HG02763 (cell line): ENCODE data around the gene METTL24.
"Not testable (repeated sequence)": the region's sequence is repeated elsewhere in the genome, so short reads cannot be mapped to it uniquely, and the experiment has no call there.

Experiments
- ATAC-seq: cut with Tn5 transposase; IDR thresholded peaks from one replicate; pipeline ENCODE4 v1.9.1; 2021; ENCODE audit warnings: mild to moderate bottlenecking, moderate library complexity; ENCODE audit not compliant: unreplicated experiment

Gene METTL24

GRCh38 chr6:110317189-110317588, 41.0 kb downstream of the METTL24 start:
- ATAC-seq = no peak

DNA sequence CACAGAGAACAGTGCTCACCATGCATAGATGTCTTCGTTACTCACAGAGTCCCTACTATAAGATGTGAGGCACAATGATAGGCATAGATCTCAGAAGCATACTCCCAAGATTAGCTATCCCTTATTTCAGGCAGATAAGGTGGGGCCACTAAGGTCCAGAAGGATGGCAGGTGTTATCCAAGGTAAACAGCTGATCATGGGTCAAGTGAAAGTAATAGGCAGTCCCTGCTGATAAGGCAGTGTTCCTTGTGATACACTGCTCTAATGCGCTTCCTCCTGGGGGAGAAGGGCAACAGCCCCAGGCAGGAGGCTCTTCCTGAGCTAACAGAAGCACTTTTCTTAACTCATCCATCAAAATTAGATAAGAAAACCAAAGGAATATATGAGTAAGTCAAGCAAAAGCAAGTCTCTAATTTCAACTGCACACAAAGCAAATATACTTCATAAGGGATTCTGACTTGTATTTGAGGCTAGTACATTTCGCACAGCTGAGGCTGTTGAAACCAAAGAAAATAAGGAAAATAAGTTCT, 42.2 kb downstream of the METTL24 start:
- ATAC-seq = no peak

DNA sequence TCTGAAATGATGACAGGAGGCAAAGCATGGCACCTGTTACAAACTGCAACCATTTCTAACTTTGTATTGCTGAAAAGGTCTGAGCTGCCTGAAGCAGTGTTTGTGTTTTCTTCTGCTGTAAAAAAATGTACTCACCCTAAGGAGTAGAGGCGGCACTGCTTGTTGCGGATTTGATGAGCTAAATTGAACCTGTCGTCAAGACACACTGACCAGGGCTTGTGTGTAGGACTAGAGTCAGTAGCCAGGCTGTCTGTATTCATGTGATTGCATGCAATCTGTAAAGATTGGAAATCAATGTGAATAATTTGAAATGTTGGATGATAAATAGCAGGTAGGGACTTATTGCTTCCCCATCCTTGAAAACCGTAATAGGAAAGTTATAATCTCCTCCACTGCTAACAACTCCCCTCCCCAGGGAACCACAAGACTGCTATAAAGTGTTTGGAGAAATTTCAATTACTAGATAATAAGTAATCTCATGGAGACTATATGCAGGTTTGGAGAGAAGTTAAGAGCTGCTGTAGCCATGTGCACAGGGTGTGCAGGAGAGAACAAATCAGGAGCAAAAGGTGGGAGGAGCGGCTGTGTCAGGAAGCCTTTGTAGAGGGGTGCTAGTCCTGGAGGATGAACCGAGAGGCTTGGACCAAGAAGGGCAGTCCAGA, 42.8 kb downstream of the METTL24 start:
- no peak for ATAC-seq

GRCh38 chr6:110310861-110311446, 47.2 kb downstream of the METTL24 start:
- no peak for ATAC-seq

GRCh38 chr6:110309432-110309831, 48.7 kb downstream of the METTL24 start:
- not testable (repeated sequence) for ATAC-seq

- ATAC-seq = no peak
These were observed 50.8 kb downstream of the METTL24 start for GRCh38 chr6:110307368-110307767.

DNA sequence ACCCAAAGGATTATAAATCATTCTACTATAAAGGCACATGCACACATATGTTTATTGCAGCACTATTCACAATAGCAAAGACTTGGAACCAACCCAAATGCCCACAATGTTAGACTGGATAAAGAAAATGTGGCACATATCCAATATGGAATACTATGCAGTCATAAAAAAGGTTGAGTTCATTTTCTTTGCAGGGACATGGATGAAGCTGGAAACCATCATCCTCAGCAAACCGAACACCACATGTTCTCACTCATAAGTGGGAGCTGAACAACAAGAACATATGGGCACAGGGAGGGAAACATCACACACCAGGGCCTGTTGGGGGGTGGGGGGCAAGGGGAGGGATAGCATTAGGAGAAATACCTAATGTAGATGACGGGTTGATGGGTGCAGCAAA, 52.3 kb downstream of the METTL24 start:
- ATAC-seq = not testable (repeated sequence)

DNA sequence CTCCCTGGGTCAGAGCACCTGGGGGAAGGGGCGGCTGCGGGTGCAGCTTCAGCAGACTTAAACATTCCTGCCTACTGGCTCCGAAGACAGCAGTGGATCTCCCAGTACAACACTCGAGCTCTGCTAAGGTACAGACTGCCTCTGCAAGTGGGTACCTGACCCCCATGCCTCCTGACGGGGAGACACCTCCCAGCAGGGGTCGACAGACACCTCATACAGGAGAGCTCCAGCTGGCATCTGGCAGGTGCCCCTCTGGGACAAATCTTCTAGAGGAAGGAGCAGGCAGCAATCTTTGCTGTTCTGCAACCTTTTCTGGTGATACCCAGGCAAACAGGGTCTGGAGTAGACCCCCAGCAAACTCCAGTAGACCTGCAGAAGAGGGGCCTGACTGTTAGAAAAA, 54.5 kb downstream of the METTL24 start:
- ATAC-seq = not testable (repeated sequence)

DNA sequence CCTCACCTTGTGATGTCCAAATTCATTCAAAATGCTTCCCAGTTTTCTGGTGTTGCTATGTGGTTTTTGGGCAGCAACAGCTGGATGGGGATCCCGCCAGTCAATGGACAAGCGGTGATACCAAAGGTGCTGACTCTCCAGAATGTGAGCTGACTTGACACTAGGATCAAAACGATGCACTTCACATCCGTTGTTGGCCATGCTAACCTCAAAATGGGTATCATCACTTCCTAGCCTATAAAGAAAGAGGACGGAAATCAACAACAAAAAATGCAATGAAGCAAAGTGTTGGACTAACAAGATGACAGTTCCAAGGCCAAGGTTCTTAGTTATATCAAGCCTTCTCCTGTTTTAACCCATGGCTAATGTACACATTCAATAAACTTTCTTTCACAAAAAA, 59.2 kb downstream of the METTL24 start:
- no peak for ATAC-seq

GRCh38 chr6:110298411-110298810, 59.7 kb downstream of the METTL24 start:
- ATAC-seq = no peak

DNA sequence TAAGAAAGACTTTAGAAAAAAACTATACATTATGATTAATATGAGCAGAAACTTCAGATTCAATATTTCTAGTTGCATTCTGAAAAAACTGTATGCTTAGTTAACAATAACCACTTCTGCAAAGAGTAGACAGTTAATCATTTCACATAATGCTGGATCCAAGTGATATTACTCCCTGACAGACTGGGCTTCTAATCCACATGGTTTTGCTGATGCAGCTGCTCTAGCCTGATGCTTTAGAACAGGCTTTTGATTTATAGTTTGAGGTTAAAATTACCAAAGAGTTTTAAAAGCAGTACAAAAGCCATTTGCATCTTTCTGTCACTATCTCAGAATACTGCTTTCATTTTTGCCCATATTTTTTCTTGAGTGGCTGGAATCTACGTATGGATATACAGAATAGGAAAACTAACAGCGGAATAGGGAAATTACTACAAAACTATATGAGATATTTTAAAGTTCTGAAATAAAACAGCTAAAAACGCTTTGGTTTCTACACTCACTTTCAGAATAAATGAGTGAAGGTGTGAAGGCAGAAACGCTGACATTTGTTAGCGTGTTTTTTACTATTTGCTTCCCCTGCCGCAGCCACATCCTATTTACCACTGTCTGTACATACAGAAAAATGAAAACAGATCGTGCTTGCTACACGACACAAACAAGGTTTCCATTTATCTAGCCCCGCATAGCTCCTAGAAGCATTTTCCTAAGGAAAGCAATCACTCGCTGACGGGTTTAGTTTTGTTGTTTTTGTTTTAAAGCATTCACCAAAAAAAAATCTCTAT, 61.7 kb downstream of the METTL24 start:
- no peak for ATAC-seq

DNA sequence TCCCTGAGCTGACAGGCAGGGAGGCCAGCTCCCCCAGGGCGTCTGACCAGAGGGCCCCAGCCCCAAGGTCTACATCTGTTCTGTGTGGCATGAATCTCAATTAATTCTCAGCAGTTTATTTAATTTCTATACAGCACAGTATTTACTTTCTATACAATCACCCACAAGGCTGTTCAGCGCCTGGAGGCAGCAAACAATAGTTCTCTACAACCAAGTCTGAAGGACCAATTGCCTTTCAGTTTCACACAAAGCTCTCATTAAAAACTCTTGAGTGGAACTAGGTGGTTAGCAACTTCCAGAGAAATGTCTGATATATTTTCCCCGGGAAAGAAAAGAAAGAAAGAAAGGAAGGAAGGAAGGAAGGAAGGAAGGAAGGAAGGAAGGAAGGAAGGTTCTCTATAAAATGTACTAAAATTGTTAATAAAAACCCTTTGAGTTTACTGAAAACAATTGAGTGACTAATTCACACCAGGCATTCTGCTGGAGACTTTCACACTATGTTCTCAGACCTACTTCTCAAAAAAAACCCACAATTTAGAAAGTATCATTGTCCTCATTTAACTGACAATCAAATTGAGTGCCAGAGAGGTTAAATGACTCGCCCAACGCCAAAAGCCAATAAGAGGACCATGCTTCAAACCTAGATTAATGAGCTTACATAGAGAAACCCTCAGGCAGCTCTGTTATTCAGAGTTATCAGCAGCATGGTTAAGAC, 62.5 kb downstream of the METTL24 start:
- no peak for ATAC-seq

DNA sequence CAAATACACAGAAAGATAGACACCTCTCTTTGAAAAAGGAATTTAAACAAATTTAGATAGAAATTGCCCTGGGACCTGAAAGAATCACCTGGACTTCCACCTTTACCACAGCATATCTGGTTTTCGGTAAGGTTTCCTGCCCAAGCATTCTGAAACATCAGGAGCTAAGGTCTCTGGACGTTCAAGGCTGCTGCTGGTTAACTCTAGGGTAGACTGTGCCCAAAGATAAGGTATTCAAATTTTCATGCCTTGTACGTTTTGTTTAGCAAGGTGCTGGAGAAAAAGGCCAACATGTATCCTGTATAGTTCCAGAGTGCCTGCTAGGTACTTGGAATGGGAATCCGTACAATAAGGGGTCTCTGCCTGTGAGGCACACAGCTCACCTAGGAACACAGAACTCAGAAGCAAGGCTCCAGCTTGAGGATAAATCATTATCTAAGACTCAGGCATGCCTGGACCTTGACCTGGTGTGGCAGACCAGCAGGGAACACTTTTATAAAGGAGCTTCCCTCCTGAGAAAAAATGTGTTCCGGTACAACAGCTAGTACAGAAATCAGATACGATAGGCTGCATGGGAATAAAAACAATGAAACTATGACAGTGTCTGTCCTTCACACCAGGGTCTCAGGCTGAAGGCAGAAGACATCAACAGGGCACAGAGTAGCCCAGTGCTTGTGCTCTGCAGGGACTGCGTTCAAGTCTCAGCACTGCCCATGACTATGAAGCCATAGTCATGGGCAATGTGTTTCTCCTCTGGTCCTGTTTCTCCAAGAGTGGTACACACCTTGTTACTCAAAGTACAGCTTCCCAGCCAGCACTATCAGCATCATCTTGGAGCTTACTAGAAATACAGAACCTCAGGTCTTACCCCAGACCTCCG, 70.4 kb downstream of the METTL24 start:
- no peak for ATAC-seq

DNA sequence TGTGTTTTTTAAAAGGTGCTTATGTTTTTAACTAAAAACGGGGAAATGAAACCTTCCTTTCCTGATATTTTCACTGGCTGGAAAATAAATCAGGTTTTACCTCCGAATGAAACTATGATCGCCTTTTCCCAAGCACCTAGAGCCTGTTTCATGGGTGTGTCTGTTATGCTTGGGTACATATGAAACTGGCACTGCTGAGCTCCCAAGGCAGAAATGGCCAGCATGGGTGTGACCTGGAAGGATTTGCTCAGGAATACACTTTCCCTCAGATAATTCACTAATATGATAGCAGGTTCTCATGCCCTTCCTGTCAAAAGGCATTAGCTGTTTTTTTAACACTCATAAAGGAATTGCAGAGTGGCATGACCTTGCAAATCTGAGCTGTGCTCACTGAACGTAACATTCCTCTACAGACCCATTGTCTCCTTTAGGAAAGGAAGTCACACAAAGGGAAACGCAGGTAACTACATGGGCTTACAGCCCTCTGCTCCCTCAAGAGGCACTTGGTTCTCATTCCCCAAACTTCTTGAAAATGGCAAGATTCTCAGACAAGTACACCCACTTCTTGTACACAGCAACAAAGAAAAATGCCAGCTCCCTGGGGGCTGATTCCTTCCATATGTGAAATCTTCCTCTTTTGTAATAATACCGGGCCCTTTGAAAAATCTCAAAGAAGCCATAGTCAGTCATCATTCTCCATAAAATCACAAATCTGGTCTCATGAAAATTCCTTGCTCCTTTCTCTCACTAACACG, 72.7 kb downstream of the METTL24 start:
- no peak for ATAC-seq

- no peak for ATAC-seq
These were observed 73.3 kb downstream of the METTL24 start for GRCh38 chr6:110284855-110285254.

DNA sequence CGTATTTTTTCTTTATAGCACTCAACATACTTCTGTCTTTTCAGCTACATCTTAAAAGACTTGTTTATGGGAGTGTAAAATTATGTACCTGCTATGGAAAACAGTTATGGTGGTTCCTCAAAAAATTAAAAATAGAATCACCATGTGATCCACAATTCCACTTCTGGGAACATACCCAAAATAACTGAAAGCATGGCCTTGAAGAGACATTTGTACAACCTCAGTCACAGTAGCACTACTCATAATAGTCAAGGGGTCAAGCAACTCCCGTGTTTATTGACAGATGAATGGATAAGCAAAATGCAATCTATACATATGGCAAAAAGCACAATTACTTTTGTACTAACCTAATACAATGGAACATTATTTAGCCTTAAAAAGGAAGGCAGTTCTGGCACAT, 74.5 kb downstream of the METTL24 start:
- ATAC-seq = no peak

GRCh38 chr6:110282412-110282811, 75.7 kb downstream of the METTL24 start:
- ATAC-seq = no peak

DNA sequence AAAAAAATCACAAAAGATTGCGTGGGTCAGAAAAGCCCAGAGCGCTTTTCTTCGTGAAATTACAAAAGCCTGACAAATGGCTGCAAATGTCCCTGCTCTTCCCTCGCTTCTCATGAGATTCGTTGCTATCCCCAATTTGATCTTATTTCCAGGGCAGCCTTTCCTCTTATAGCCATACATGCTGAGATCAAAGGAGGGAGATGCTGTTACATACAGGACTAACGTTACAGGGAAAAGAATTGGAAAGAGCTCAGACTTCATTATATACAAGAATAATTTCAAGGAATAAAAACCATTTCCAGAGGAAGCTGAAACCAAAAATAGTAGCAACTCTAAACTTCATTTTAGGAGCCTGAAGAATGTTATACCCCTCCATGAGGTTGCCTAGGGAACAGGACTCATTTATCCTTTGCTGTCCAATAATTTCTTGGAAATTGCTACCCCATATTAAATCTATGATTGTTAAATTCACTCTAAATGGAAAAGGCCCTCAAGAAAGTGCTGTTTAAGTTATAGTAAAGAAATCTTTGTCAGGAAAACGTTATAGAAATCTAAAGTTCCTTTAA, 81.0 kb downstream of the METTL24 start:
- ATAC-seq = no peak

GRCh38 chr6:110272781-110273180, 85.4 kb downstream of the METTL24 start:
- not testable (repeated sequence) for ATAC-seq
